Esophagus (tissue), 2 donors: Measurements from ENCODE around the gene CCSER1. TPM values are rescaled to one million over a fixed set of nuclear protein-coding genes. Genes with fewer than 3 reads are reported as not detected.

ENCODE experiments used
- H3K27ac ChIP-seq, 2 donors: one replicate each; pipeline ENCODE4 v1.5.1; 2013; ENCODE audit warnings: low read depth in 2 of 2, mild to moderate bottlenecking in 2 of 2, inconsistent platforms in 1 of 2, low read length in 1 of 2, moderate library complexity in 1 of 2
- H3K27me3 ChIP-seq, 2 donors: one replicate each; pipeline ENCODE4 v1.6.1; 2013; ENCODE audit warnings: low read length in 2 of 2, control low read depth in 1 of 2, mild to moderate bottlenecking in 1 of 2; ENCODE audit not compliant: insufficient read depth in 2 of 2, control insufficient read depth in 1 of 2
- H3K36me3 ChIP-seq, 2 donors: one replicate each; pipeline ENCODE4 v1.6.1; 2013; ENCODE audit warnings: low read length in 1 of 2; ENCODE audit not compliant: control insufficient read depth in 2 of 2, insufficient read depth in 2 of 2
- H3K4me1 ChIP-seq, 2 donors: one replicate each; pipeline ENCODE4 v1.6.1; 2013; ENCODE audit warnings: low read length in 1 of 2; ENCODE audit not compliant: control insufficient read depth in 2 of 2, insufficient read depth in 2 of 2
- H3K4me3 ChIP-seq, 2 donors: one replicate each; pipeline ENCODE4 v1.5.1; 2013; ENCODE audit warnings: low read length in 2 of 2, mild to moderate bottlenecking in 2 of 2, low read depth in 1 of 2, moderate library complexity in 1 of 2
- H3K9me3 ChIP-seq, 2 donors: one replicate each; pipeline ENCODE4 v1.6.1; 2013; ENCODE audit warnings: mild to moderate bottlenecking in 2 of 2, low read depth in 1 of 2, low read length in 1 of 2, moderate library complexity in 1 of 2; ENCODE audit not compliant: control insufficient read depth in 2 of 2, insufficient read depth in 1 of 2
- WGBS, 2 donors: extraction: QIAGEN DNeasy Blood & Tissue Kit; methylation state at CpG; one replicate each; pipeline ENCODE4 v1.1.7; 2013; 5-methylcytosine and 5-hydroxymethylcytosine counted together
- polyA plus RNA-seq, 2 donors: library from polyadenylated mRNA; stranded (reverse); fragments of 200-250 nt; gene quantifications; one replicate each; pipeline ENCODE4 v1.2.3, GENCODE V29; 2013
- donor health status: healthy with polysubstance abuse.
- donor health status: Bipolar disorder and iron deficiency.

The CCSER1 gene
- polyA plus RNA-seq, 2 donors, result 0.35 to 0.87 TPM

DNA sequence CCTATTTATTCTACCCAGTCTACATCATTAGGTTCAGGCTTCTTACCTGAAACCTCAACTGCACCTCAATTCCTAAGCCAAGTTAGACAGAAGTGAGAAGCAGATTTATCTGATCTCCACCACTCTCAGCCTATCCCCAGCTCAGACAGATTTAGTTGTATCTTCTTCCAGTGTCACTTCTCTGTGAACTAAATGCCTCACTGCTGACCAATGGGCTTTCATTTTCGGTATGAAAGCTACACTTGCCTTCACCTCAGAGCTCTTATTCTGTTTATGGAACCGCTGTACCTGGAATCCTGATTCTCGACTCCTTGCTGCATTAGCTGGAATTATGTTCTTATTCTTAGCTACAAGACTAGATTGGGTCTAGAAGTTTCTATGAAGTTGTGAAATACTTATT is 833.2 kb downstream of the CCSER1 start:
- no peaks in the 10 kb centered on the region for H3K4me1 ChIP-seq
- WGBS, 2 donors, result 86 to 92% methylated on average over 3 of the region's 3 CpGs

DNA sequence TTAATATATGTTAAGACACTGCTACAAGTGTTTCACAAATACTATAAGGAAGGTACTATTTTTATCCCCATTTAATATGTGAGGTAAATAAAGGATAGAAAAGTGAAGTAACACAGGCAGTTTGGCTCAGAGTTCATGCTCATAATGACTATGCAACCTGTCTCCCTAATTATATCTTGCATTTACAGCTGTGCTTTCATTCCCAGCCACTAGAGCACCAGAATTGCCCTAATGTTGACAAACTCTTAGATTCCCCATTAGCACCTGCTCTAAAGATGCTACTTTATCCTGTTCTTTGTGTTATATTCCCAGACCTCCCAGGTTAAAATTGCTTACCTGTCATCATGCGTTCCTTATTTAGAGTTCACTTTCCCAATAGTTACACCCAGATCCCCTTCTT is 833.6 kb downstream of the CCSER1 start:
- no peaks in the 10 kb centered on the region for H3K27me3 ChIP-seq
- 94 to 100% methylated on average over 1 of the region's 1 CpG for WGBS, 2 donors
- no peaks in the 10 kb centered on the region for H3K9me3 ChIP-seq
- H3K36me3 ChIP-seq, result no peaks in the 10 kb centered on the region
- no peak overlapping the region for H3K4me3 ChIP-seq
- no peak overlapping the region for H3K27ac ChIP-seq
- no peaks in the 10 kb centered on the region for H3K4me1 ChIP-seq

More for the DNA sequence above, 833.2 kb downstream of the CCSER1 start:
- H3K4me3 ChIP-seq, result no peak overlapping the region
- H3K9me3 ChIP-seq, result no peaks in the 10 kb centered on the region
- H3K27me3 ChIP-seq, result no peaks in the 10 kb centered on the region
- no peaks in the 10 kb centered on the region for H3K36me3 ChIP-seq
- H3K27ac ChIP-seq, result no peak overlapping the region

DNA sequence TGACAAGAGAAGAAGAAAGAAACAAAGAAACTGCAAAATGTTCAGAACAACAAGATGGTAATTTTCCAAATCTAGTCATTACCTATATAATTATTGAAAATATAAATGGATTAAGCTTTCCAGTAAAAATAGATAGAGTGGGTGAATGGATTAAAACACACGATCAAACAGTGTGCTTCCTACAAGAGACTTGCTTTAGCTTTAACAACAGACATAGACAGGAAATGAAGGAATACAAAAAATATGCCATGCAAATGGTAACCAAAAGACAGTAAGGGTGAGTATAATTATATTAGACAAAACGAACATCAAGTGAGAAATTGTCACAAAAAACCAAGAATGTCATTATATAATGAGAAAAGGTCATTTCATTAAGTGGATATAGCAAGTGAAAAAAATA is 842.8 kb downstream of the CCSER1 start:
- Histone ChIP-seq H3K27me3 (no peaks in the 10 kb centered on the region), H3K27ac (no peak overlapping the region), H3K36me3 (no peaks in the 10 kb centered on the region), H3K4me1 (no peaks in the 10 kb centered on the region), H3K4me3 (no peak overlapping the region), H3K9me3 (no peaks in the 10 kb centered on the region)
- 73 to 74% methylated on average over 2 of the region's 2 CpGs for WGBS, 2 donors

DNA sequence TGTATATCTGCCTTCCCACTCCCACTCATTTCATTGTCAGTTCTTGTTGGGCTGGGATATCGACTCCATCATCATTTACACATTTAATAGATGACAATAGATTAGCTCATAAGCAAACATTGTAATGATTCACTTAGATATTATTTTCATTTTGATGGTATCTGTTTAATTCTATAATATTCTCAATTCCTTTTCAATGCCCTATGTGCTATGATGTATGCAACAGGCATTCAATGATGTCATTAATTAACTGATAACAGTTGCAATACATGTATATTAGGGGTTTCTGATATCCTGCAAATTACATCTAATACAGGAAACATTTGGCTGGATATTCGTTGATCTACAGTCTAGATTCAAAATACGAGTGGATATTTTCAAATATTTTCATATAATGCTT is 850.5 kb downstream of the CCSER1 start:
- H3K4me3 ChIP-seq, result no peak overlapping the region
- 80% methylated on average over 3 of the region's 3 CpGs for WGBS, 2 donors
- H3K36me3 ChIP-seq, result no peaks in the 10 kb centered on the region
- H3K27me3 ChIP-seq, result no peaks in the 10 kb centered on the region
- no peaks in the 10 kb centered on the region for H3K4me1 ChIP-seq
- H3K9me3 ChIP-seq, result peaks cover 0 to 2% of the 10 kb centered on the region in 2 donors
- H3K27ac ChIP-seq, result no peak overlapping the region

- Histone ChIP-seq H3K27me3 (no peaks in the 10 kb centered on the region), H3K9me3 (peaks cover 0 to 2% of the 10 kb centered on the region in 2 donors), H3K4me3 (no peak overlapping the region), H3K27ac (no peak overlapping the region), H3K4me1 (no peaks in the 10 kb centered on the region), H3K36me3 (no peaks in the 10 kb centered on the region)
- 90 to 91% methylated on average over 6 of the region's 6 CpGs for WGBS, 2 donors
Observed at GRCh38 chr4:90979556-90979955, 852.4 kb downstream of the CCSER1 start.

GRCh38 chr4:90982813-90983212 is 855.6 kb downstream of the CCSER1 start:
- H3K27ac ChIP-seq, result no peak overlapping the region
- H3K36me3 ChIP-seq, result no peaks in the 10 kb centered on the region
- no peaks in the 10 kb centered on the region for H3K4me1 ChIP-seq
- WGBS, 2 donors, result 64 to 72% methylated on average over 2 of the region's 2 CpGs
- no peak overlapping the region for H3K4me3 ChIP-seq
- peaks cover 0 to 2% of the 10 kb centered on the region in 2 donors for H3K9me3 ChIP-seq
- no peaks in the 10 kb centered on the region for H3K27me3 ChIP-seq

GRCh38 chr4:90990284-90990683 is 863.1 kb downstream of the CCSER1 start:
- no peak overlapping the region for H3K27ac ChIP-seq
- no peak overlapping the region for H3K4me3 ChIP-seq
- H3K27me3 ChIP-seq, result no peaks in the 10 kb centered on the region
- H3K36me3 ChIP-seq, result no peaks in the 10 kb centered on the region
- 64 to 79% methylated on average over 2 of the region's 2 CpGs for WGBS, 2 donors
- no peaks in the 10 kb centered on the region for H3K4me1 ChIP-seq
- H3K9me3 ChIP-seq, result no peaks in the 10 kb centered on the region

GRCh38 chr4:90992213-90992612 is 865.0 kb downstream of the CCSER1 start:
- no peak overlapping the region for H3K27ac ChIP-seq
- no peaks in the 10 kb centered on the region for H3K36me3 ChIP-seq
- no peaks in the 10 kb centered on the region for H3K27me3 ChIP-seq
- no peak overlapping the region for H3K4me3 ChIP-seq
- H3K4me1 ChIP-seq, result no peaks in the 10 kb centered on the region
- no peaks in the 10 kb centered on the region for H3K9me3 ChIP-seq
- 72 to 83% methylated on average over 2 of the region's 2 CpGs for WGBS, 2 donors

DNA sequence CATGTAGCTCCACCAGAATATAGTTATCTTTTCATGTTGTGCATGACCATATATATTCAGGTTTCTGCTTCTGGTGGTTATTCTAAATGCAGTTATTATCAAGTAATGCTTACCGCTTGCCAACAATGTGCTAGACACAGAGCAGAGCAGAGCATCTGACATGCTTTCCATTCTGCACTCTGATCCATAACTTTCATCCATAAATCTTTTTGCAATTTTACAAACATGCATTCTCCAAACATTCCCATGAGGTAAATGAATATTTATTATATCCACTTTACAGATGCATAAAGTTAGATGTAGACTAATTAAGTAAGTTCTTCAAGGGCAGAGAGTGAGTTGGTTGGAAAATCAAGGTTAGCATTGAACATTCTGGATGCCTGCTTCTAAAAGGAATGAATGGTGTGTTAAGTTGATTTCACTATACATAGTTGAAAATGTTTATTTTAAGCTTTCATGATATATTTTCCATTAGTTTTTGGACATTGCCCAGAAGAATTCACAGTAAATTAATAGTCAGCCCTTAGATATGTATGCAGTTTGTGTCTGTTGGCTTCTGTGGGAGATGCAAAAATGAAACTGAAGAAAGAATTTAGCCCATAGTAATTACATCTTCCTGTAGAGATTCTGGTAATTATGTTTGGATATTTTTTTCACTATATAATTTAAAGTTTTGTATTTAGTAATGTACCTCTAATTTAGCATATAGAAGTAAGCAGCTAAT is 867.8 kb downstream of the CCSER1 start:
- H3K9me3 ChIP-seq, result no peaks in the 10 kb centered on the region
- H3K27me3 ChIP-seq, result no peaks in the 10 kb centered on the region
- H3K4me1 ChIP-seq, result no peaks in the 10 kb centered on the region
- WGBS, 2 donors, result 81 to 89% methylated on average over 1 of the region's 1 CpG
- H3K27ac ChIP-seq, result no peak overlapping the region
- H3K36me3 ChIP-seq, result no peaks in the 10 kb centered on the region
- H3K4me3 ChIP-seq, result no peak overlapping the region

DNA sequence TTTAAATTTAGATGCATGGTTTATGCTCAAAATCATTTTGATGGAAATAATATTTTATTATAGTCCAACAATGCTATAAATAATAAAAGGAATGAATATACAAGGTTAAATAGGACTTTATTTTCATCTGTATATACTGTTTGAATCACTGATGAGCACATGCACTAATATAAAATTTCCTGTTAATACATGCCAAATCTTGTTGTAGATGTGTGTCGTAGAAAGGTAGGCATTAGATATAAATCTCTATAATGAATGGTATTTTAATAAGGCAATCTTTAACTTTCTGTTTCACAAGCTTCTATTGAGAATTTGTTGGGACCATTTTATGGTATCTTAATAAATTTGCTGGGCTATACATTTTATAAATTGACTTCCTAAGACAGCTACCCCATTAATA is 868.8 kb downstream of the CCSER1 start:
- WGBS, 2 donors, result 52 to 57% methylated on average over 1 of the region's 1 CpG
- Histone ChIP-seq H3K4me3 (no peak overlapping the region), H3K27me3 (no peaks in the 10 kb centered on the region), H3K4me1 (no peaks in the 10 kb centered on the region), H3K9me3 (no peaks in the 10 kb centered on the region), H3K36me3 (no peaks in the 10 kb centered on the region), H3K27ac (no peak overlapping the region)
